Coronary artery (tissue), 2 donors: ENCODE results near the gene DGKI.

ENCODE experiments used
- DNase-seq: peaks from one replicate; pipeline ENCODE4 v3.0.0-alpha.2; 2017; ENCODE audit warnings: low spot score
- H3K27ac ChIP-seq, 2 donors: fragments of 200-600 bp; sonication (generic); one replicate each; pipeline ENCODE4 v1.5.1; 2016 to 2019
- H3K4me3 ChIP-seq: fragments of 200-600 bp; sonication (generic); 2 replicates; pipeline ENCODE4 v1.5.1; 2016; ENCODE audit warnings: mild to moderate bottlenecking, moderate library complexity
- TF ChIP-seq, protein P1 (sequence below): fragments of 200-600 bp; sonication (generic); IDR thresholded peaks from one replicate; pipeline ENCODE4 v1.5.1; 2019; ENCODE audit warnings: antibody characterized with exemption

DGKI gene

DNA sequence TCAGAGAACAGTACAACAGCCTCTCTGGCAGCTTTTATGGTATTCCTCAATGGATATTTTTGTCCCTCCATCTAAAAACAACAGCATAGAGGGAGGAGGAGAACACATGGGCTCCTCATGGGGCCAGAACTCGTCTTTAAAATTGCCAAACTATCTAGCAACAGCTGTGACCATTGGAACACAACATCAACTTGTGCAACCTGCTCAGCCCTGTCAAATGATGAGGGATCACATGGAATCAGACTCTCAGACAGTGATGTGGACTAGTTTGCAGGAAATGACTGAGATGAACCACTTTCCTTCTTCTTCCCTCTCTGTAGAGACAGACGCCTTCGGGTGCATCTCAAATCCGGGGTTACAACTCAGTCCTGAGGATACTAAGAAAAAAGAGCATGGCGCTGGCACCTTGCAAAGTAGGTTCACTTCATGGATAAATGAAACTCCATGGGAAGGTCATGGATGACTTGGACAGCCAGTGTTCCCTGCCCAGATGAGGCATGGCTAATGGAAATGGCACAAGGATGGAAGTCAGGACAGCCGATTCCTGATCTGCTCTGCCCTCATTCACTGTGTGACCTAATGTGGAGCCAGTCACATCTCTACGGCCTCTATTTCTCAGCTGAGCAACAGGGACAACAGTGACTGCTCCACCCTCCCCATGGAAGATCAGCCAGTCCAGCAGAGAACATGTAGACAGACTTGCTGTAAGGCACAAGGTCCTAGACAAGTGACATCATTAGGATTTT, 24.6 kb upstream of the DGKI start:
- DNase-seq, result no peak

DNA sequence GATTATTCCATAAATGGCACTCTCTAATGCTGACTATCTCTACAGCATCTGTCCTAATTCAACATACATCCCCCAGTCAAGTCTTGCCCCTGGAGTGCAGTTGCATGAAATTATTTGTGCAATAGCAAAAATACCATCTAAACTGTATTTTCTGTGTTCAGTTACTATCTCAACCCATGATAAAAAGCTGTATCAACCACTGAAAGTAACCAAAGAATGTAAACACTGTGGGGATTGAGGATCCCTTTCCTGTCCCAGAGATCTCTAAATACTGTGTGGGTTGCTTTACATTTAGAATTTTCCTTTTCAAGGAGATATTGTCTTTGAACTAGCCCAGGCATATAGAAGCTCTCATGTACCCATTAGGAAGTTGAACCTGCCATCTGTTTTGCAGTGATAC, 23.9 kb upstream of the DGKI start:
- no peak overlapping the region for H3K27ac ChIP-seq
- H3K4me3 ChIP-seq, result no peak overlapping the region
- DNase-seq, result no peak
- TF ChIP-seq, protein P1, sequence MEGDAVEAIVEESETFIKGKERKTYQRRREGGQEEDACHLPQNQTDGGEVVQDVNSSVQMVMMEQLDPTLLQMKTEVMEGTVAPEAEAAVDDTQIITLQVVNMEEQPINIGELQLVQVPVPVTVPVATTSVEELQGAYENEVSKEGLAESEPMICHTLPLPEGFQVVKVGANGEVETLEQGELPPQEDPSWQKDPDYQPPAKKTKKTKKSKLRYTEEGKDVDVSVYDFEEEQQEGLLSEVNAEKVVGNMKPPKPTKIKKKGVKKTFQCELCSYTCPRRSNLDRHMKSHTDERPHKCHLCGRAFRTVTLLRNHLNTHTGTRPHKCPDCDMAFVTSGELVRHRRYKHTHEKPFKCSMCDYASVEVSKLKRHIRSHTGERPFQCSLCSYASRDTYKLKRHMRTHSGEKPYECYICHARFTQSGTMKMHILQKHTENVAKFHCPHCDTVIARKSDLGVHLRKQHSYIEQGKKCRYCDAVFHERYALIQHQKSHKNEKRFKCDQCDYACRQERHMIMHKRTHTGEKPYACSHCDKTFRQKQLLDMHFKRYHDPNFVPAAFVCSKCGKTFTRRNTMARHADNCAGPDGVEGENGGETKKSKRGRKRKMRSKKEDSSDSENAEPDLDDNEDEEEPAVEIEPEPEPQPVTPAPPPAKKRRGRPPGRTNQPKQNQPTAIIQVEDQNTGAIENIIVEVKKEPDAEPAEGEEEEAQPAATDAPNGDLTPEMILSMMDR, result no peak

More for the DNA sequence above, 24.6 kb upstream of the DGKI start:
- TF ChIP-seq, protein P1, result no peak
- peak overlapping the region in 1 of 2 donors; percentile 53 for H3K27ac ChIP-seq
- no peak overlapping the region for H3K4me3 ChIP-seq

DNA sequence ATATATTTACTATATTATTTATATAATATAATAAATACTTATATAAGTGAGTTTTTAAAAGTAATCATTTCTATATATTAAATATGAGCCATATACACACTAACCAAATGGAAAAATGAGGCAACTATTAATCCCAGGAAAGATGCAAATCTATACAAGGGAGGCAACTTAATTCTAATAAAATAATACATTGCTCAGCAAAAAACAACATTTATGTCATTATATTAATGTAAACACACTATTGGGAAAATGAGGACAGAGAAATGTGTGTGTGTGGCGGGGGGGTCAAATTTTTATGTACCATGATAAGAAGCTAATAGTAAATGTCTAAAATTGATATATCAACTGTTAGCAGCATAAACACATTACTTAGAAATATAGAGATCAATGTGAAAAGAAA, 23.3 kb upstream of the DGKI start:
- no peak for DNase-seq
- TF ChIP-seq, protein P1, result no peak
- no peak overlapping the region for H3K27ac ChIP-seq
- no peak overlapping the region for H3K4me3 ChIP-seq

DNA sequence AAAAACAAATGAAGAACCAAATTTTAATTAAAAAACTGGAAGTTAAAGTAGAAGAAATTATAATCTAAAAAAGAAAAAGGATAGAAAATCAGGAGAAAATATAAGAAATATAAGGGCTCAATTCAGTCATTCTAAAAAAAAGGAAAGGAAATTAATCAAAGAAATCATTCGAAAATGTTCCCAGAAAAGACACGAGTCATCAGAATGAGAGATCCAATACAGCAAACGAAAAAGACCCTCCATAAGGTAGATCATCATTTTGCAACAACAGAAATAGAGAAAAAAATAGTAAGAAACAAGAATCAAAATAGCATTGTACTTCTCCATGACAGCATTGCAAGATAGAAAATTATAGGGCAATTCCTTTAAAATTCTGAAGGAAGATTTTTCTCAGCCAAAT, 22.5 kb upstream of the DGKI start:
- no peak overlapping the region for H3K27ac ChIP-seq
- DNase-seq, result no peak
- H3K4me3 ChIP-seq, result no peak overlapping the region
- TF ChIP-seq, protein P1, result no peak

DNA sequence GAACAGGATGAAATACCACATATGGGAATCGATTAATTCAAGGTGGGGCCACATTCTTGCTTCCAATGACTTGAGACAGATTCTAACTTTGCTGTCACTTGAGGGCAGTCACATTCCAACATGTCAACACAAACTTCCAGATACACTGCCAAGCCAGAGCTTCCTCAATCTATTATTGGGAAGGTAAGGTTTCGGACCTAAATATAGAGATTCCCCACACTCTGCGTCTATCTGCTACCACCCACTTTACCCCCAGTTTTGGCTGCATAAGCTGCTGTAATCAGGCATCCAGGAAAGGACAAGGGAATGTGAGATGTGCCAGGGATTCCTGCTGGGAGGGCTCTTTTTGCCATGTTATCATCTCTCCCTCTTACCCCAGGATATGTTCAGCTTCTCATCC, 20.5 kb upstream of the DGKI start:
- TF ChIP-seq, protein P1, result no peak
- no peak for DNase-seq
- Histone ChIP-seq H3K4me3 (no peak overlapping the region), H3K27ac (no peak overlapping the region)

DNA sequence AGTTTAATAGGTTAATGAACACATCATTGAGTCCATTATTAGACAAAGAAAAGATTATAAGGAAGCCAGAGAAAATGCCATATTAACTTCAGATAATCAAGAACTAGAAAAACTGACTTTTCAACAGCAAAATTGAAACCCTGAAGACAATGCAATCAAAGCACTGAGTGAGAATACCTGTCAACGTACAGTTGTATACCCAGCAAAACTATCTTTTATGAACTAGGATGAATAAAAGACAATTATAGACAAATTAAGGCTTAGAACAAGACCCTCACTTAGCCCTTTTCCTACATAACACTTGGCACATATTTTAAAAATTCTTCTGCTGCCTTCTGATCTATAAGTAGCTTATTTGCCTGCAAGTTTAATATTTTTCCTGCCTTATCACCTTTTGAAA, 19.0 kb upstream of the DGKI start:
- no peak overlapping the region for H3K27ac ChIP-seq
- DNase-seq, result no peak
- TF ChIP-seq, protein P1, result no peak
- H3K4me3 ChIP-seq, result no peak overlapping the region

DNA sequence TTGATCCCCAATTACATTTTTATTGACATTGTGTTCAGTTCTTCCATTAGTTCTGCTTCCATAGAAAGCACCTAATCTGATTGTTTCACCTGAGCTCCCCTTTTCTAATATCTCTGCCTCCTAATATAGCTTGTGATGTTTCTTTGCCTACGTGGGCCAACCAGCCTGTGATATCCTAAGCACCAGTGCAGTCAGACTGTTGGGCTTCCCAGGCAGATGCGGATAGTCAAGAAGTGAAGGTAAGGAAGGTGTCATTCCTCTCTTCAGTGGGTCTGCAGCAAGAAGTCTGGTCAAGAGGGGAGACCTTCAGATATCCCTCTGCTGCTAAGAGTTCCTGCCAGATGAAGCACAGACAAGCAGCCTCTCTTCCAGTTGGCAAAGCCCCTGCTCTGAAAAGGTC, 16.2 kb upstream of the DGKI start:
- TF ChIP-seq, protein P1, result no peak

More for the DNA sequence above, 16.2 kb upstream of the DGKI start:
- Histone ChIP-seq H3K4me3 (no peak overlapping the region), H3K27ac (no peak overlapping the region)
- DNase-seq, result no peak
